ENCODE results near the gene KCNQ1. TPM values are rescaled to one million over a fixed set of nuclear protein-coding genes. Genes with fewer than 3 reads are reported as not detected.

The KCNQ1 gene
- total RNA-seq, 4 donors from 2014 or later = 0.81 to 2.2 (median 1.6) TPM

DNA sequence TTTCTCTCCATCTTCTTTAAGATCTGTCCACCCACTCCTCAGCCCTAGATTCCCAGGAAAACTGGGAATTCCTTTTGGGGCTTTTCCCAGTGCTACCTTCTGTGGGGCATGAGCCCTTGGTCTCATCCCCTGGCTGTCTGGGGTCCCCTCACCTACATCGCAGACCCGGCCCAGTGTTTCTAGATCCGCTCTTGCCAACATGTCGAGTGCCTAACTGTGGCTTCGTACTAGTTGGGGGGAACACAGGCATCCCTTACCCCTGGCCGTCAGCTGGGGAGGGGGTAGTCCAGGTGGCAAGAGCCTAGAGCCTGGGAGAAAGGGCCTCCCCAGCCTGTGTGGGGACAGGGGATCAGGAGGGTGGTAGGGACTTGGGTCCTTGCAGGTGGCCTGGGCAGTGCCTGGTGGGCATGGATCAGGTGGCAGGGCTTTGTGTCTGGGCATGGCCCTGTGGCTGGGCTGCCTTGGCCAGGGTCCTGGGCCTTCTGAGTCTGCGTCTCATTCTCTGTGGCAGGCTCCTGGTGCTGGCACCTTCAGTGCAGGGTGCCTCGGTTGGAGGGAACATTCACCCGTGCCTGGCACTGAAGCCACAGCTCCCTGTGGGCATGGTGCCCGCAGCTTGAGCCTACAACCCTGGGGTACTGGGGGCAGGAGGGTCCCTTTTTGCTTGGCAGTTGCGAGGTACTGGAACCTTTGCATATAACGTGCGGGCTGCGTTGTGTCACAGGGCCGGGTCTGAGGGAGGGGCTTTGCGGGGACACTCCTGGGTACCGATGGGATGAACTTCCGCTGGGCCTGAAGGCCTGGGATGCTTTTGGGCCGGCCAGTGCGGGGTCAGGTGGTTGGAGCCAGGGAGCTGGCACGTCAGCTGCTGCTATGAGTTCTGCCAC, 4.1 kb downstream of the KCNQ1 start:
- intact Hi-C loops (cut with DNase I; ENCODE audit: low total_unique reads) = no loop called here
- no peak for TF ChIP-seq CTCF (IDR thresholded peaks at IDR 0.05)
- TF ChIP-seq POLR2A (IDR thresholded peaks at IDR 0.05) = no peak
- WGBS, 2 donors = 79 to 86% methylated on average over 9 to 21 of the region's 21 CpGs
- no peak overlapping the region for H3K4me3 ChIP-seq (ENCODE audit: low read depth, poor library complexity, severe bottlenecking)
- no peak for DNase-seq (ENCODE audit: low spot score in 2 of 2)

GRCh38 chr11:2449548-2450320, 4.9 kb downstream of the KCNQ1 start:
- DNase-seq (ENCODE audit: low spot score in 2 of 2) = no peak
- no peak for TF ChIP-seq CTCF (IDR thresholded peaks at IDR 0.05)
- no peak for TF ChIP-seq POLR2A (IDR thresholded peaks at IDR 0.05)
- WGBS, 2 donors = 77 to 80% methylated on average over 26 of the region's 26 CpGs
- intact Hi-C loops (cut with DNase I; ENCODE audit: low total_unique reads) = no loop called here
- H3K4me3 ChIP-seq (ENCODE audit: low read depth, poor library complexity, severe bottlenecking) = no peak overlapping the region

DNA sequence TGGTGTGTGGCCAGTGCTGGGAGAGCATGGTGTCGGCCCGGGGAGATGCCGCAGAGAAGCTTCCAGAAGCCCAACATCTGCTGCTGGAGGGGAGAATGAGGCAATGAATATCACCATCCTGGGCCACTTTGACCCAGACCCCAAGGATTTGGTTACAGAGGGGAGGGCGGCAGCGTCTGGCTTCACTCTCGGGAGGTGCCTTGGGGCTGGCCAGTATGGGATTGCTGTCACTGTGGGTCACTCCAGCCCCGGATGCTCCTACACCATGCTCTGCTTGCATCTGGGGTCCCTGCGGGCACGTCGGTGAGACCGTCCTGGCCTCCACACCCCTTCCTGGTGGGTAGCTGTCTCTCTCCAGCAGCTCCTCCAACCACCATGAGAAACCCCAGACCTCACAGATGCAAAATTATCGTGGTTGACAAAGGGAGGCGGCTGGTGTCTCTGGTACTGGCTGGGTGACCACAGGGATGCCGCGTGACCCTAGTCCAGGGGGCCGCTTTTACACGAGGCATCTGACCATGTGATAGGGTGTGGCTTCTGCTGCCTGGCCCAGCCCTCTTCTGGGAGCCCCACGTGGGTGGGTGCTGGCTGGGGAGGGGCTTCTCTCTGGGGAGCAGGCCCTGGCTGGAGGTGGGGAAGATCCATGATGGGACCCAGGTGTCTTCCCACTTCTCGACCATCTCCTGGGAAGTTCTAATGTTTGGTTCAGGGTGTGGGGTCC, 5.7 kb downstream of the KCNQ1 start:
- no peak for DNase-seq (ENCODE audit: low spot score in 2 of 2)
- intact Hi-C loops (cut with DNase I; ENCODE audit: low total_unique reads) = no loop called here
- TF ChIP-seq CTCF (IDR thresholded peaks at IDR 0.05) (no peak), POLR2A (IDR thresholded peaks at IDR 0.05) (no peak)
- WGBS, 2 donors = 85% methylated on average over 19 of the region's 19 CpGs
- H3K4me3 ChIP-seq (ENCODE audit: low read depth, poor library complexity, severe bottlenecking) = no peak overlapping the region

- WGBS, 2 donors = 79 to 90% methylated on average over 10 to 15 of the region's 15 CpGs
- intact Hi-C loops (cut with DNase I; ENCODE audit: low total_unique reads) = no loop called here
- no peak overlapping the region for H3K4me3 ChIP-seq (ENCODE audit: low read depth, poor library complexity, severe bottlenecking)
- DNase-seq (ENCODE audit: low spot score in 2 of 2) = no peak
- TF ChIP-seq POLR2A (IDR thresholded peaks at IDR 0.05) = no peak
- TF ChIP-seq CTCF (IDR thresholded peaks at IDR 0.05) = no peak
Observed at GRCh38 chr11:2451336-2451735, 6.5 kb downstream of the KCNQ1 start.

- no peak for DNase-seq (ENCODE audit: low spot score in 2 of 2)
- intact Hi-C loops (cut with DNase I; ENCODE audit: low total_unique reads) = no loop called here
- TF ChIP-seq POLR2A (IDR thresholded peaks at IDR 0.05) = no peak
- no peak for TF ChIP-seq CTCF (IDR thresholded peaks at IDR 0.05)
- no peak overlapping the region for H3K4me3 ChIP-seq (ENCODE audit: low read depth, poor library complexity, severe bottlenecking)
- 56 to 64% methylated on average over 6 of the region's 6 CpGs for WGBS, 2 donors
Observed at GRCh38 chr11:2451916-2452315, 7.1 kb downstream of the KCNQ1 start.

Measured in lower leg skin (tissue), 4 donors.